A549 (cell line): ENCODE results near the gene SPTB.

ENCODE experiments used
- CEBPB ChIP-seq, 2 experiments: fragments of >200 bp in 1 of 2; sonication (Bioruptor Twin) in 1 of 2; formaldehyde crosslinking in 1 of 2; IDR thresholded peaks; 2 replicates each; pipeline ENCODE4 v1.6.1; 2012 to 2016
- CHD2 ChIP-seq: fragments of 150-350 bp; IDR thresholded peaks from 2 replicates; pipeline ENCODE4 v1.6.1; 2014; ENCODE audit warnings: low read length; ENCODE audit not compliant: partially characterized antibody
- CTCF ChIP-seq: fragments of >200 bp; sonication (Bioruptor Twin); formaldehyde crosslinking; IDR thresholded peaks from 3 replicates; pipeline ENCODE4 v1.5.1; 2016
- MAZ ChIP-seq: fragments of 150-350 bp; IDR thresholded peaks from 2 replicates; pipeline ENCODE4 v1.6.1; 2014; ENCODE audit warnings: antibody characterized with exemption, low read depth, low read length, borderline replicate concordance
- POLR2A ChIP-seq: IDR thresholded peaks from 2 replicates; pipeline ENCODE4 v1.6.1; 2012; ENCODE audit warnings: mild to moderate bottlenecking, low read length

- TF ChIP-seq MAZ (no peak), CEBPB (IDR thresholded peaks at IDR 0.05) (no peak), CHD2 (no peak), CTCF (no peak), POLR2A (no peak)
These were observed 29.8 kb downstream of the SPTB start for GRCh38 chr14:64849940-64850339.
